ENCODE results near the gene SOX12. TPM values are rescaled to one million over a fixed set of nuclear protein-coding genes. Genes with fewer than 3 reads are reported as not detected.

Gene SOX12
- total RNA-seq: 10 to 100 TPM; 11.6 to 11.9 TPM
- 3.9 TPM for polyA plus RNA-seq (2013, experiment 1 of 2)
- 2.6 TPM for polyA plus RNA-seq (2013, experiment 2 of 2)
- 1.4 to 27.7 (median 7.7) reads per million in 172 experiments for total RNA-seq

GRCh38 chr20:325045-325888 is at the start of gene SOX12:
SOX12 (plus strand) TSS chr20:325552; CDS start chr20:325925, 373 bp downstream.
- TF ChIP-seq, protein P1, sequence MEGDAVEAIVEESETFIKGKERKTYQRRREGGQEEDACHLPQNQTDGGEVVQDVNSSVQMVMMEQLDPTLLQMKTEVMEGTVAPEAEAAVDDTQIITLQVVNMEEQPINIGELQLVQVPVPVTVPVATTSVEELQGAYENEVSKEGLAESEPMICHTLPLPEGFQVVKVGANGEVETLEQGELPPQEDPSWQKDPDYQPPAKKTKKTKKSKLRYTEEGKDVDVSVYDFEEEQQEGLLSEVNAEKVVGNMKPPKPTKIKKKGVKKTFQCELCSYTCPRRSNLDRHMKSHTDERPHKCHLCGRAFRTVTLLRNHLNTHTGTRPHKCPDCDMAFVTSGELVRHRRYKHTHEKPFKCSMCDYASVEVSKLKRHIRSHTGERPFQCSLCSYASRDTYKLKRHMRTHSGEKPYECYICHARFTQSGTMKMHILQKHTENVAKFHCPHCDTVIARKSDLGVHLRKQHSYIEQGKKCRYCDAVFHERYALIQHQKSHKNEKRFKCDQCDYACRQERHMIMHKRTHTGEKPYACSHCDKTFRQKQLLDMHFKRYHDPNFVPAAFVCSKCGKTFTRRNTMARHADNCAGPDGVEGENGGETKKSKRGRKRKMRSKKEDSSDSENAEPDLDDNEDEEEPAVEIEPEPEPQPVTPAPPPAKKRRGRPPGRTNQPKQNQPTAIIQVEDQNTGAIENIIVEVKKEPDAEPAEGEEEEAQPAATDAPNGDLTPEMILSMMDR (IDR thresholded peaks at IDR 0.05): no peak
- peaks cover 31% of the 10 kb centered on the region for H3K4me1 Mint-ChIP-seq (ENCODE audit: low read depth)
- no peaks in the 10 kb centered on the region for H3K36me3 ChIP-seq (ENCODE audit: insufficient read depth, low read length)
- peak; percentile 91 to 99 (median 96) for DNase-seq
- no peaks in the 10 kb centered on the region for H3K27me3 Mint-ChIP-seq
- H3K9me3 Mint-ChIP-seq: no peaks in the 10 kb centered on the region
- peak within 1 kb of the TSS; percentile 78 for H3K4me3 ChIP-seq (ENCODE audit: low read length)
- H3K4me1 ChIP-seq (ENCODE audit: insufficient read depth, low read length): peaks cover 33% of the 10 kb centered on the region
- H3K9me3 ChIP-seq (ENCODE audit: control insufficient read depth in 1 of 2, insufficient read depth in 1 of 2, low read length in 2 of 2): no peaks in the 10 kb centered on the region
- H3K36me3 Mint-ChIP-seq (ENCODE audit: low read depth): peaks cover 5% of the 10 kb centered on the region
- intact Hi-C loops (cut with DNase I, micrococcal nuclease): loop anchor here (1.0 to 5.0 kb wide), 2 partner anchors 28 to 82 kb away; partner anchors contain the start of genes ZCCHC3 (in 2 of the 2) and RBCK1 (in 1 of the 2)
- peak within 1 kb of the TSS; percentile 97 for H3K4me3 Mint-ChIP-seq
- no peaks in the 10 kb centered on the region for H3K27me3 ChIP-seq (ENCODE audit: control insufficient read depth in 1 of 2, insufficient read depth in 2 of 2, low read length in 2 of 2)
- peak within 1 kb of the TSS; percentile 55 to 75 for H3K27ac ChIP-seq (ENCODE audit: low read depth in 1 of 2, low read length in 2 of 2)
- H3K27ac Mint-ChIP-seq: peak within 1 kb of the TSS; percentile 97
- ATAC-seq (ENCODE audit: poor library complexity): peak; percentile 69
- POLR2A ChIA-PET: interaction anchor here (1.0 to 7.6 kb wide), 7 partner anchors 23 to 219 kb away, joined by 3 to 114 read pairs (median 4); partner anchors contain the start of genes DEFB129 and ZCCHC3
- CTCF ChIA-PET: interaction anchor here (1.4 to 1.7 kb wide), 3 partner anchors 27 to 82 kb away, joined by 3 to 9 read pairs (median 4); partner anchors contain the start of gene ZCCHC3

GRCh38 chr20:275791-276190 is 49.6 kb upstream of the SOX12 start:
- Histone ChIP-seq H3K27me3 (ENCODE audit: control insufficient read depth in 1 of 2, insufficient read depth in 2 of 2, low read length in 2 of 2) (no peaks in the 10 kb centered on the region), H3K9me3 (ENCODE audit: control insufficient read depth in 1 of 2, insufficient read depth in 1 of 2, low read length in 2 of 2) (no peaks in the 10 kb centered on the region), H3K4me1 (ENCODE audit: insufficient read depth, low read length) (no peaks in the 10 kb centered on the region), H3K36me3 (ENCODE audit: insufficient read depth, low read length) (peaks cover 7% of the 10 kb centered on the region), H3K4me3 (ENCODE audit: low read length) (no peak overlapping the region), H3K27ac (ENCODE audit: low read depth in 1 of 2, low read length in 2 of 2) (no peak overlapping the region)
- H3K36me3 Mint-ChIP-seq (ENCODE audit: low read depth): peaks cover 6% of the 10 kb centered on the region
- H3K9me3 Mint-ChIP-seq: no peaks in the 10 kb centered on the region
- TF ChIP-seq, protein P1 (IDR thresholded peaks at IDR 0.05): no peak
- ATAC-seq (ENCODE audit: poor library complexity): no peak
- DNase-seq: no peak
- intact Hi-C loops (cut with DNase I, micrococcal nuclease): no loop called here
- no peak overlapping the region for H3K4me3 Mint-ChIP-seq
- H3K4me1 Mint-ChIP-seq (ENCODE audit: low read depth): no peaks in the 10 kb centered on the region
- ChIA-PET CTCF (no interaction called here), POLR2A (no interaction called here)
- no peak overlapping the region for H3K27ac Mint-ChIP-seq
- no peaks in the 10 kb centered on the region for H3K27me3 Mint-ChIP-seq

- peaks cover 6% of the 10 kb centered on the region for H3K36me3 Mint-ChIP-seq (ENCODE audit: low read depth)
- TF ChIP-seq, protein P1 (IDR thresholded peaks at IDR 0.05): no peak
- no peaks in the 10 kb centered on the region for H3K9me3 Mint-ChIP-seq
- DNase-seq: no peak
- Histone ChIP-seq H3K36me3 (ENCODE audit: insufficient read depth, low read length) (peaks cover 7% of the 10 kb centered on the region), H3K9me3 (ENCODE audit: control insufficient read depth in 1 of 2, insufficient read depth in 1 of 2, low read length in 2 of 2) (no peaks in the 10 kb centered on the region), H3K27me3 (ENCODE audit: control insufficient read depth in 1 of 2, insufficient read depth in 2 of 2, low read length in 2 of 2) (no peaks in the 10 kb centered on the region), H3K4me3 (ENCODE audit: low read length) (no peak overlapping the region), H3K4me1 (ENCODE audit: insufficient read depth, low read length) (no peaks in the 10 kb centered on the region), H3K27ac (ENCODE audit: low read depth in 1 of 2, low read length in 2 of 2) (no peak overlapping the region)
- H3K27ac Mint-ChIP-seq: no peak overlapping the region
- intact Hi-C loops (cut with DNase I, micrococcal nuclease): no loop called here
- ChIA-PET CTCF (no interaction called here), POLR2A (no interaction called here)
- no peak overlapping the region for H3K4me3 Mint-ChIP-seq
- ATAC-seq (ENCODE audit: poor library complexity): no peak
- no peaks in the 10 kb centered on the region for H3K27me3 Mint-ChIP-seq
- H3K4me1 Mint-ChIP-seq (ENCODE audit: low read depth): no peaks in the 10 kb centered on the region
These were observed 48.5 kb upstream of the SOX12 start for GRCh38 chr20:276620-277495.

Data from CD4-positive, alpha-beta T cell (primary cell).